ENCODE results near the gene IGFLR1.

IGFLR1 gene

GRCh38 chr19:35732540-35733179 lies 9.6 kb downstream of the IGFLR1 start:
- H3K27ac ChIP-seq, result no peak overlapping the region
- TF ChIP-seq CTCF (conservative IDR thresholded peaks at IDR 0.05), result no peak

- TF ChIP-seq CTCF (conservative IDR thresholded peaks at IDR 0.05), result no peak
These were observed 10.4 kb downstream of the IGFLR1 start for GRCh38 chr19:35731779-35732405.

GRCh38 chr19:35731353-35731752 lies 10.9 kb downstream of the IGFLR1 start:
- TF ChIP-seq CTCF (conservative IDR thresholded peaks at IDR 0.05), result no peak
- H3K27ac ChIP-seq, result no peak overlapping the region

More at GRCh38 chr19:35731779-35732405, 10.4 kb downstream of the IGFLR1 start:
- no peak overlapping the region for H3K27ac ChIP-seq

DNA sequence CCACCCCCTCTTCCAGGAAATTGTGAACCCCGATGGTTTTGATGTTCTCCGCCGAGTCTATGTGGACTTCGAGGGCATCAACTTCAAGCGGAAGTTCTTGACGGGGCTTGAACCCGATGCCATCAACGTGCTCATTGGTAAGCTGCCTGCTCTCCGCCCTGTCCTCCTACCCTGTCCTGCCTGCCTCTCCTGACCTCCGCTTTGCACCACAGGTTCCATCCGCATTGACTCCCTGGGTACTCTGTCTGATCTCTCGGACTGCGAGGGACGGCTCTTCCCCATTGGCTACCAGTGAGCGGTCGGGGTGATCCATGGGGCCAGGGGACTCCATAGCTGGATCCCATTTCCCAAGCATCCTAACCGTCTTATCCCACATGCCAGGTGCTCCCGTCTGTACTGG lies 11.9 kb downstream of the IGFLR1 start:
- TF ChIP-seq CTCF (conservative IDR thresholded peaks at IDR 0.05), result no peak
- no peak overlapping the region for H3K27ac ChIP-seq

GRCh38 chr19:35729763-35730162 lies 12.5 kb downstream of the IGFLR1 start:
- no peak for TF ChIP-seq CTCF (conservative IDR thresholded peaks at IDR 0.05)
- H3K27ac ChIP-seq, result no peak overlapping the region

DNA sequence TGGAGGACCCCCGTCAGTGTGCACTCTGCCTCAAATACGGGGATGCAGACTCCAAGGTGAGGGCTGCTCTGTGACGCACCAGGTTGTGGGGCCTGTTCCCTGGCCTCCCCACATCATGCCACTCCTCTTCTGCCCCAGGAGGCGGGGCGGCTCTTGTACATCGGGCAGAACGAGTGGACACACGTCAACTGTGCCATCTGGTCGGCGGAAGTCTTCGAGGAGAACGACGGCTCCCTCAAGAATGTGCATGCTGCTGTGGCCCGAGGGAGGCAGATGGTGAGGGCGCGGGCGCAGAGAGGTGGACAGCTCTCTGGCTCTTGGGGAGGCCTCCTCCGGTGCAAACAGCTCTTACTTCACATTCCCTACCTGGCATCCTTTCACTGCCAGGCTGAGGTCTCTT lies 13.2 kb downstream of the IGFLR1 start:
- no peak for TF ChIP-seq CTCF (conservative IDR thresholded peaks at IDR 0.05)
- no peak overlapping the region for H3K27ac ChIP-seq

- no peak overlapping the region for H3K27ac ChIP-seq
These were observed 14.1 kb downstream of the IGFLR1 start for GRCh38 chr19:35727956-35728706.

More at GRCh38 chr19:35727956-35728706, 14.1 kb downstream of the IGFLR1 start:
- TF ChIP-seq CTCF (conservative IDR thresholded peaks at IDR 0.05), result no peak
